ENCODE results near the gene FAP. TPM values are rescaled to one million over a fixed set of nuclear protein-coding genes. Genes with fewer than 3 reads are reported as not detected.

Gene FAP
- total and polyA plus RNA-seq, 3 donors from 2014 or later: 1.2 to 5.6 (median 2.6) TPM

- Histone ChIP-seq H3K36me3 (ENCODE audit: low read depth, missing control alignments) (no peaks in the 10 kb centered on the region), H3K9me3 (no peaks in the 10 kb centered on the region), H3K4me3 (no peak overlapping the region), H3K4me1 (peaks cover 6% of the 10 kb centered on the region), H3K27ac (peak overlapping the region in 1 of 2 donors; percentile 29), H3K27me3 (no peaks in the 10 kb centered on the region)
- intact Hi-C loops (cut with DNase I; ENCODE audit: low total_unique reads): no loop called here
- WGBS, 2 donors: 52 to 58% methylated on average over 1 of the region's 1 CpG
- DNase-seq: no peak
- TF ChIP-seq CTCF (IDR thresholded peaks at IDR 0.05) (no peak), POLR2A (IDR thresholded peaks at IDR 0.05) (no peak)
Observed at GRCh38 chr2:162245061-162245460, 1.8 kb upstream of the FAP start.

GRCh38 chr2:162244541-162245031 is 1.3 kb upstream of the FAP start:
- no peaks in the 10 kb centered on the region for H3K27me3 ChIP-seq
- intact Hi-C loops (cut with DNase I; ENCODE audit: low total_unique reads): no loop called here
- DNase-seq: peak; percentile 22
- no peak overlapping the region for H3K4me3 ChIP-seq
- peak overlapping the region in 1 of 2 donors; percentile 29 for H3K27ac ChIP-seq
- WGBS, 2 donors: 49 to 55% methylated on average over 2 of the region's 2 CpGs
- no peaks in the 10 kb centered on the region for H3K36me3 ChIP-seq (ENCODE audit: low read depth, missing control alignments)
- no peak for TF ChIP-seq CTCF (IDR thresholded peaks at IDR 0.05)
- TF ChIP-seq POLR2A (IDR thresholded peaks at IDR 0.05): no peak
- H3K4me1 ChIP-seq: peaks cover 6% of the 10 kb centered on the region
- no peaks in the 10 kb centered on the region for H3K9me3 ChIP-seq

- Histone ChIP-seq H3K4me1 (peaks cover 6% of the 10 kb centered on the region), H3K9me3 (no peaks in the 10 kb centered on the region), H3K27ac (no peak overlapping the region), H3K4me3 (no peak overlapping the region), H3K27me3 (no peaks in the 10 kb centered on the region), H3K36me3 (ENCODE audit: low read depth, missing control alignments) (no peaks in the 10 kb centered on the region)
- TF ChIP-seq POLR2A (IDR thresholded peaks at IDR 0.05) (no peak), CTCF (IDR thresholded peaks at IDR 0.05) (no peak)
- WGBS, 2 donors: 57 to 74% methylated on average over 1 of the region's 1 CpG
- no peak for DNase-seq
- intact Hi-C loops (cut with DNase I; ENCODE audit: low total_unique reads): no loop called here
Observed at GRCh38 chr2:162243715-162244114, 470 bp upstream of the FAP start.

- intact Hi-C loops (cut with DNase I; ENCODE audit: low total_unique reads): no loop called here
- no peak overlapping the region for H3K4me3 ChIP-seq
- no peaks in the 10 kb centered on the region for H3K27me3 ChIP-seq
- no peaks in the 10 kb centered on the region for H3K9me3 ChIP-seq
- 38 to 52% methylated on average over 5 of the region's 5 CpGs for WGBS, 2 donors
- H3K27ac ChIP-seq: no peak overlapping the region
- no peak for TF ChIP-seq CTCF (IDR thresholded peaks at IDR 0.05)
- peaks cover 6% of the 10 kb centered on the region for H3K4me1 ChIP-seq
- H3K36me3 ChIP-seq (ENCODE audit: low read depth, missing control alignments): no peaks in the 10 kb centered on the region
- DNase-seq: no peak
Observed at GRCh38 chr2:162242586-162243280, 512 bp downstream of the FAP start.

GRCh38 chr2:162241571-162241970 is 1.7 kb downstream of the FAP start:
- intact Hi-C loops (cut with DNase I; ENCODE audit: low total_unique reads): no loop called here
- H3K36me3 ChIP-seq (ENCODE audit: low read depth, missing control alignments): no peaks in the 10 kb centered on the region
- DNase-seq: no peak
- H3K9me3 ChIP-seq: no peaks in the 10 kb centered on the region
- H3K27me3 ChIP-seq: no peaks in the 10 kb centered on the region
- peaks cover 6% of the 10 kb centered on the region for H3K4me1 ChIP-seq
- H3K27ac ChIP-seq: no peak overlapping the region
- TF ChIP-seq POLR2A (IDR thresholded peaks at IDR 0.05) (no peak), CTCF (IDR thresholded peaks at IDR 0.05) (no peak)
- 89 to 93% methylated on average over 1 of the region's 1 CpG for WGBS, 2 donors
- no peak overlapping the region for H3K4me3 ChIP-seq

All from testis (tissue), 3 donors.